Inflammatory macrophage treated with lipopolysaccharide for 4 hours (primary cell): ENCODE data around the gene C16orf78.

ENCODE experiments used
- DNase-seq: peaks from one replicate; pipeline ENCODE4 v3.0.0-alpha.2; 2020

The C16orf78 gene

GRCh38 chr16:49373504-49373903 is at the start of gene C16orf78:
C16orf78 (plus strand) TSS chr16:49373804; CDS start chr16:49373940, 136 bp downstream.
- no peak for DNase-seq

GRCh38 chr16:49324703-49325102 is 48.9 kb upstream of the C16orf78 start:
- DNase-seq, result no peak

GRCh38 chr16:49327466-49327865 is 46.1 kb upstream of the C16orf78 start:
- DNase-seq, result no peak

- no peak for DNase-seq
These were observed 45.3 kb upstream of the C16orf78 start for GRCh38 chr16:49328325-49328724.

DNA sequence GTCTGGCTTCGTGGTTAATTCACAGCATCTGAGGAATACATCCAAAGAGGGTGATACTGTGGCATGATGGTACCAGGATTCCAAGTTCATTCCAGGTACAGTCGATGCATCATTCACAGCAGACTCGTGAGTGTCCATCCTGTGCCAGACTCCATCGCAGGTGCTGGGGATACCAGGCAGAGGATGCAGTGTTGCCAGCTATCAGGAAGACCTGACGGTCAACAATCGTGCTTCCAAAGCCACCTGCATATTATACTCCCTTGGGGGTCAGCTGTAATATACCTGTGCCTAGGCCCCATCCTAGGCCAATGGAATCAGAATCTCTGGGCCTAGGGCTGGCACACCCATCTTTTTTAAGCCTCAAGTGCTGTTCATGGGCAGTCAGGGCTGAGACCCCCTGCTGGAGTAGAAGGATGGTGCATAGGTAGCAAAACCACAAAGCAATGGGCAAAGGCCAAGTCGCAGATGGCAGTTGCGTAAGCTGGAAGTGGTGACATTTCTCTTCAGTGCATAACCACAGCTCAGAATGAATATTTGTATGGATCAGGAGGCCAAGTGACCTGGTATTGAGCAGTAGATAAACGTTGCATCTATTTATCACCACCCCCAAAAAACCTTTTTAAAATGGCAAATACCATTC is 42.9 kb upstream of the C16orf78 start:
- DNase-seq, result no peak

- DNase-seq, result no peak
These were observed 40.9 kb upstream of the C16orf78 start for GRCh38 chr16:49332589-49333258.

GRCh38 chr16:49333259-49333597 is 40.4 kb upstream of the C16orf78 start:
- no peak for DNase-seq

- DNase-seq, result no peak
These were observed 37.8 kb upstream of the C16orf78 start for GRCh38 chr16:49335828-49336227.

DNA sequence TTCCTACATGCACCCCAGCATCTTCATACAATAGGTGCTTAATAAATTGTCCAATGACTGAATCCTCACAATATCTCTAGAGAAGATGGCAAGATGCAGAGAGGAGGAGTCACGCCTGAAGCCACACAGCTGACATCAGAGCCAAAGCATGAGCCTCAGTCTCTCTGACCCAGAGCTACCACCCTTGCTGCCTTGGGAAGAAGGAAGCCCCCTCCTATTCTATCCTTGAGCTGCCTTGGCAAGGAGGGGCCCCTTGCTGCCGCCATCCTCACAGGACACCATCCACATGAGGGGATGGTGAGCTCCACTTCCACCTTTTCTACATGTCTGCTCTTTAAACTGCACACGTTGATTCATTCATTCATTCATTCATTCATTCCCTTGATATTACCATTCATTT is 37.0 kb upstream of the C16orf78 start:
- DNase-seq, result no peak

- no peak for DNase-seq
These were observed 35.7 kb upstream of the C16orf78 start for GRCh38 chr16:49337814-49338350.

DNA sequence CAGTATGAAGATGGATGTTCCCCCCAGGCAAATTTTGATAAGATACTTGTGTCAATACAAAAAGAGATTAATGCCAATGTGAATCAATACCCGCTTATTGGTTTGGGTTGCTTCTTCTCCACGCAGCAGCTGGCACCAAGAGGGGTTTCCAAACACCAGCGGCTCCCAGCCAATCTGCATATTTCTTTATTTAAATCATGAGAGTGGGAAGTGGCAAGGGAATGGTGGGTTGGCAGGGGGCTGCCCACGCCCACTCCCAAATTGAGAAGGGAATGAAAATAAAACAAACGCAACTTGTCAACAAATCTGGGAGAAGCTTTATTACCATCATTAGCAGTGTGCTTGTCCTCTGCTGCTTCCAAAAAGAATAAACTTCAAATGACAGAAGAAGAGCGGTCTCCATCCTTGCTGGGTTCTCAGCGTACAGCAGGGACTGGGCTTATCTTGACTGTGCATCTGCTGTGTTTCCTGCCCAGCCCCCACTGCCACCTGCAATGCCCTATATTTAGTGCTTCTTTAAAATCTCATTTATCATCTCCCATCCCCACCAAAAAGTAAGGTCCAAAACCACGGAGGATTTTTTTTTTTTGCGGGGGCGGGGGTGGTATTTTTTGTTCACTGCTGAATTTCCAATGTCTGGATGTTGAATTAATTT is 34.9 kb upstream of the C16orf78 start:
- no peak for DNase-seq

GRCh38 chr16:49340466-49340865 is 33.1 kb upstream of the C16orf78 start:
- no peak for DNase-seq

GRCh38 chr16:49341706-49342105 is 31.9 kb upstream of the C16orf78 start:
- no peak for DNase-seq

DNA sequence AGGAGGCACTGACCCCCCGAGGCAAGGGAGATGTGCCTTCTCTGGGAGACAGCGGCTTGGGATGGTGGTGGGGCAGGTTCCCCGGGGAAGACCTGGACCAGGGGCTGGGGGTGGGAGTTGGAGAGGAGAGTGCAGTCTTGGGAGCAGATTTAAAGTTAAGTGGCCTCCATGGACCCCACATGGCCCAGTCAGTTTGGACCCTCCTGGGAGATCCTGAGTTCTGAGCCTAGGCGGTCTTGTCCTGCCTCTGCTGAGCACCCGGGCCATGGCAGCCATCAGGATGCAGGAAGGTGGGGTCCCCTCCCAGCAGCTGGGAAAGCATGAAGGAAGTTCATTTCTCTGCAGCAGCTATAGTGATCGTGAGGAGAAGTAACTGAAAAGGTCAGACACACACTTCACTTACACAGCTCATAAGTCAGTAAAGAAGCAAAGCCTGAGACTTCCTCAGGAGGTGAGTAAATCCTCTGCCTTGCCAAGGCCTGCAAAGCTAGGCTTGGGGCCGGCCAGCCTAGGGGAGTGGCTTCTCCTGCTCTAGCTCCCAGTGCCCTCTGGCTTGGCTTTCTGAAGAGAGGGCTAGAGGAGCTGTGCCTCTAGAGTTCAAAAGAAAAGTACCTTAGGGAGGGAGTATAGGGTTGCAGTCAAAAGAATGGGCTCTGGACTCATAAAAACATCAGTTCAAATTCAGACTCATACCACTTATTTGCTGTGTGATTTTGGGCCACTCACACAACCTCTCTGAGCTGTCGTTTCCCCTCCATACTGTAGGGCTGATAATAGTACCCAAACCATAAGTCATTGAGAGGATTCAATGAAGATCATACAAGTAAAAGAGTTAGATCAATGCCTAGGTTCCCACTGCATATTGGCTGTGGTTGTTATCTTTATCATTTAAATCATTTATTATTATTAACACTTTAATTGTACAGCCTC is 31.0 kb upstream of the C16orf78 start:
- DNase-seq, result no peak

GRCh38 chr16:49343291-49343690 is 30.3 kb upstream of the C16orf78 start:
- no peak for DNase-seq

- DNase-seq, result no peak
These were observed 29.2 kb upstream of the C16orf78 start for GRCh38 chr16:49344401-49344800.

DNA sequence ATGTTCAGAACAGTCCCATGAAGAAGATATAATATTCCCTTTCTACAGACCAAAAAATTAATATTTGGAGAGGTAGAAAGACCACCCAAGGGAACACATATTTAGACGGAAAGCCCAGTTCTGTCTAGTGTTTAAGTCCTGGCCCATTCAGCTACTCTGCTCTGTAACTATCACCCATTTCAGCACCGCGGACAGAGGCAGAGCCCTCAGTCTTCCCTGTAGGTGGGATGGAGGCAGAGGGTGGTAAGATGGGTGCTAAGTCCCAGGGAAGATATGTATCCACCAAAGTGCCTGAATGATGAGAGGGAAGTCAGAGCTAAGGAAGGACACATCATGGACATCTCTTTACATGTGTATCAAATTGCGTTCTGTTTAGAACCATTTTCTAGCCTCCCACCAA is 27.8 kb upstream of the C16orf78 start:
- no peak for DNase-seq

DNA sequence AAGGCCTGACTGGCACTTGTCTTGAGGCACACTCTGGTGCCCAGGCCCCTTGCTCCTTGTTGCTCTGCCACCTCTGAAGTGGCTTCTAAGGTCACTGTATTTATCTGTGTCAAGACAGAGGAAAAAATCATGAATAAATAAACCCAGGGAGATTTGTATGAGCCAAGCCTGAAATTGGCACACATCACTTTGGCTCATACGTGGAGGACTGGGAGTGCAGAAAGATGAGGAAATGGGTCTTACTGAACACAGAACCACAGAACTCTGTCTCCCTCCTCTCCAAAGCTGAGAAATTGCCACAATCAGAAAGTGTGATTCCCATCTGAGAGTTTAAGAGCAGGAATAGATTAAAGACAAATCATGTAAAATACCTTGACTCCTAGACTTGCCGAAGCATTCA is 27.1 kb upstream of the C16orf78 start:
- DNase-seq, result no peak

DNA sequence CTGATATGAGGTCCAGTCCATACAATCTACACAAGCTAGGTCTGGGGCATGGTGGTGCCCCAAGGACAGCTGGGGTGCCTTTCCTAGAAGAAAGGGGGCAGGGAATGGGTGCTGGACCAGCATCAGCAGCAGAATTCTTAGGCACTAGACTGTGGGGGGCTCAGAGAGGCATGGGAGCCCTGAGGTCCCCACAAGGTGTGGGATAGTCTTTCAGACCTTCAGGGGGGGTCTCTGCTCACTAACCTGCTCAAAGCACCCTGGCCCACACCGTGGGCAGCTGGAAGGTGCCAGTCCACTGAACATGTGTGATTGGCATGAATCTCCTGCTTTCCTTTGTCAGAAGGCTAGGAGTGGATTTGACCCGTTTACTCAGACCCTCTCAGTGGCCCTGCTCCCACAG is 26.1 kb upstream of the C16orf78 start:
- DNase-seq, result no peak

DNA sequence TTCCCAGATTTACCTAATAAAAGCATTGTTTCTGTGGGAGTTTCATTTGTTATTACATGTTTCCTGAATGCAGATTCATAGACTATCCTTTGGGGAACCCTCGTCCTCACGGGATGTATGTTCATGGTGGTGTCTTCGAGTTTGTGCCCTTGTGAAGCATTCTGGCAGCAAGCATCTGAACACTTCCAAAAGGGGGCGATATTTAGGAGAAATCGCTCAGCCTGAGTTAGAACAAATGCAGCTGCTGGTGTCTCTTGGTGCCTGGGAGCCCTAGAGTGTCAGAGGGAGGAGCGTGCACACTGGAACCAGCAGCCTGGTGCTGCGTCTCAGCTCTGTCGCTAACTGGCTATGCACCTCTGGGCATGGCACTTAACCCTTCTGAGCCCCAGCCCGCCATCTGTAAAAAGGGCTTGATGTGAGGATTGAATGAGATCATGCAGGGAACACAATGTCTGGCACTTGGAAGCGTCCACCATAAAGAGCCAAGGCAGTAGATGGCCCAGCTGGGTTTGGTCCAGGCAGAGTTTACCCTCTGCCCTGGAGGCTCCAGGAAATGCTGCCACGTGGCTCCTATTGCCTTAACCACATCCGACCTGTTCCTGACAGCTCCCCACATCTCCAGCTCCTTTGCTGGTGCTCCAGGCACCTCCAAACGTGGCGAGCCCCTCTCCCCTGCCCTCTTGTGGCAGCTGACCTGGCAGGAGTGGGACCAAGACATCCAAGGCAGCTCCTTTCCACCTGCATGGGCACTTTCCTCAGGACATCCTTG is 25.0 kb upstream of the C16orf78 start:
- DNase-seq, result no peak

DNA sequence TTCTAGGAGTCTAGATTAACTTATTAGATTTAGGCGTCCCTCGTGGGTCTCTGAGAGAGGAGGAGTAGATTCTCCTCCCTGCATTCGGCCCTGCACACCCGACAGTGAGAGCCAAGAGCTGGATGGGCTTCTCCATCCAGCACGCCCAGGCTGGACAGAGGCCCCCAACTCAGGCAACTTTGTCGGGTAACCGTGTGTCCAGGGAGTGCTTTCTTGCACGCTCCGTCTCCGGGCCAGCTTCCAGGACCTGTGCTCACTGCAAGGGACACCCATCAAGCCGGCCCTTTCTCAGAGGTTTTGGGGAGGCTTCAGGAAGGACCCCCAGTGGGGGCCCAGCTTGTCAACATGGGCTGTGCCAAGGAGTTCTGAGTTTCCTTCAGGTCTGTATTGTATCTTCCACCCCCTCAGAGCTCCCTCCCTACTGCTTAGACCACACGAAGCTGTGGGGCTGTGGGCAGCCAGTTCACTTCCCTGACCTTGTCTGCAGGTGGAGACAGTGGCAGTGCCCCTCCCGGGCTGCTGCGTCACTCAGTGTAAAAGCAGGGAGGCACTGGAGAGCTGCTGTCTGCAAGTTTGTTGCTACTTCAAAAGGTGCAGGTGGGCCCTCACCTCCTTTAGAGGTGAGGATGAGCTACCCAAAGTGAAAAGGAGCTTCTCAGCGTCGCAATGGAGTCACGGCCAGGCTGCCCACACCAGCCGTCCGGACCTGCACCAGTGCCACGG is 24.0 kb upstream of the C16orf78 start:
- no peak for DNase-seq
